Activated CD8-positive, alpha-beta T cell treated with anti-CD3 and anti-CD28 coated beads, Interleukin-2, amount 10 ng/mL, durations not matched to agents 7 days and 5 days (primary cell): ENCODE data around the gene C1QTNF4. TPM values are rescaled to one million over a fixed set of nuclear protein-coding genes. Genes with fewer than 3 reads are reported as not detected.
"Not testable (repeated sequence)": the region's sequence is repeated elsewhere in the genome, so short reads cannot be mapped to it uniquely, and the experiment has no call there.

Experiments used
- ATAC-seq: fragments of 150-1000 bp; cut with Tn5 transposase; one replicate; pipeline ENCODE4 v1.10.0; 2021; ENCODE audit warnings: moderate library complexity
- CTCF ChIA-PET: fragments of 350-600 bp; sonication (Branson Sonifier 250); formaldehyde crosslinking; loops from one replicate; lab custom pipeline; 2021; ENCODE audit warnings: antibody characterized with exemption; lab: Charles Lee
- POLR2A ChIA-PET: fragments of 350-600 bp; sonication (Branson Sonifier 250); formaldehyde crosslinking; loops from one replicate; lab custom pipeline; 2021; ENCODE audit warnings: antibody characterized with exemption; lab: Charles Lee
- DNase-seq: peaks from one replicate; pipeline ENCODE4 v3.0.0-alpha.2; 2020
- H3K27ac Mint-ChIP-seq: one replicate; pipeline ENCODE4 v1.8.0; 2021; ENCODE audit warnings: mild to moderate bottlenecking, mixed read lengths
- H3K27me3 Mint-ChIP-seq: one replicate; pipeline ENCODE4 v1.8.0; 2021; ENCODE audit warnings: low read depth, mixed read lengths
- H3K36me3 Mint-ChIP-seq: one replicate; pipeline ENCODE4 v1.8.0; 2021; ENCODE audit warnings: low read depth, mixed read lengths
- H3K4me1 Mint-ChIP-seq: one replicate; pipeline ENCODE4 v1.8.0; 2021; ENCODE audit warnings: low read depth, mixed read lengths
- H3K4me3 Mint-ChIP-seq: one replicate; pipeline ENCODE4 v1.8.0; 2021; ENCODE audit warnings: mild to moderate bottlenecking, mixed read lengths
- H3K9me3 Mint-ChIP-seq: one replicate; pipeline ENCODE4 v1.8.0; 2022; ENCODE audit warnings: mixed read lengths; ENCODE audit not compliant: insufficient read depth
- total RNA-seq, 2 experiments: library from RNA; stranded (reverse); gene quantifications; one replicate each; pipeline ENCODE4 v1.2.3, GENCODE V29; 2021

Gene C1QTNF4
- total RNA-seq, 2 experiments from 2014 or later = not detected

- no peak for DNase-seq
- Mint-ChIP-seq H3K36me3 (peaks cover 40% of the 10 kb centered on the region), H3K9me3 (no peaks in the 10 kb centered on the region), H3K4me1 (peaks cover 42% of the 10 kb centered on the region), H3K27ac (peak overlapping the region; percentile 63), H3K27me3 (no peaks in the 10 kb centered on the region), H3K4me3 (peak overlapping the region; percentile 95)
- ChIA-PET CTCF (interaction anchor here (1.2 to 3.5 kb wide), 8 partner anchors 9 to 65 kb away, joined by 3 to 49 read pairs (median 6); partner anchors contain the start of genes KBTBD4, NDUFS3 and PTPMT1), POLR2A (interaction anchor here (0.7 to 3.8 kb wide), 3 partner anchors 14 to 193 kb away, joined by 3 to 33 read pairs (median 8); partner anchors contain the start of gene PTPMT1)
- ATAC-seq = no peak
Measured at GRCh38 chr11:47551086-47551485, 43.1 kb downstream of the C1QTNF4 start.

- POLR2A ChIA-PET = interaction anchor here (1.8 to 3.8 kb wide), 2 partner anchors 15 to 26 kb away, joined by 8 to 33 read pairs; partner anchors contain the start of gene PTPMT1
- Mint-ChIP-seq H3K36me3 (peaks cover 40% of the 10 kb centered on the region), H3K4me1 (peaks cover 42% of the 10 kb centered on the region)
Measured at GRCh38 chr11:47550288-47551047, 43.7 kb downstream of the C1QTNF4 start.

GRCh38 chr11:47546274-47546673 lies 47.9 kb downstream of the C1QTNF4 start:
- ATAC-seq, H3K9me3 Mint-ChIP-seq, H3K27ac Mint-ChIP-seq, DNase-seq, H3K4me3 Mint-ChIP-seq, CTCF ChIA-PET, POLR2A ChIA-PET, H3K27me3 Mint-ChIP-seq: not testable (repeated sequence)
- Mint-ChIP-seq H3K4me1 (peaks cover 40% of the 10 kb centered on the region), H3K36me3 (peaks cover 35% of the 10 kb centered on the region)

More at GRCh38 chr11:47550288-47551047, 43.7 kb downstream of the C1QTNF4 start:
- H3K4me3 Mint-ChIP-seq = peak overlapping the region; percentile 95
- H3K27me3 Mint-ChIP-seq = no peaks in the 10 kb centered on the region
- ATAC-seq (no peak), DNase-seq (no peak)
- no peaks in the 10 kb centered on the region for H3K9me3 Mint-ChIP-seq
- H3K27ac Mint-ChIP-seq = peak overlapping the region; percentile 24
- CTCF ChIA-PET = interaction anchor here (1.5 to 3.5 kb wide), 5 partner anchors 9 to 32 kb away, joined by 4 to 49 read pairs (median 7); partner anchors contain the start of gene PTPMT1

- ChIA-PET POLR2A (no interaction called here), CTCF (no interaction called here)
- DNase-seq = no peak
- Mint-ChIP-seq H3K4me3 (no peak overlapping the region), H3K9me3 (no peaks in the 10 kb centered on the region), H3K27ac (no peak overlapping the region), H3K4me1 (peaks cover 40% of the 10 kb centered on the region), H3K27me3 (no peaks in the 10 kb centered on the region), H3K36me3 (peaks cover 37% of the 10 kb centered on the region)
- ATAC-seq = no peak
Measured at GRCh38 chr11:47545298-47545697, 48.9 kb downstream of the C1QTNF4 start.

- Mint-ChIP-seq H3K27ac (peak overlapping the region; percentile 60), H3K9me3 (no peaks in the 10 kb centered on the region), H3K36me3 (peaks cover 32% of the 10 kb centered on the region), H3K27me3 (no peaks in the 10 kb centered on the region), H3K4me1 (peaks cover 38% of the 10 kb centered on the region), H3K4me3 (no peak overlapping the region)
- ATAC-seq = no peak
- DNase-seq = no peak
- ChIA-PET CTCF (interaction anchor here (1.3 to 5.9 kb wide), 5 partner anchors 11 to 30 kb away, joined by 3 to 49 read pairs (median 4); partner anchors contain the start of gene CELF1), POLR2A (interaction anchor here (1.1 to 1.2 kb wide), 2 partner anchors 12 to 24 kb away, joined by 3 read pairs; partner anchors contain the start of genes CELF1 and PTPMT1)
Measured at GRCh38 chr11:47541070-47541469, 53.1 kb downstream of the C1QTNF4 start.

- DNase-seq = no peak
- POLR2A ChIA-PET = no interaction called here
- H3K9me3 Mint-ChIP-seq = no peaks in the 10 kb centered on the region
- H3K36me3 Mint-ChIP-seq = peaks cover 36% of the 10 kb centered on the region
- H3K27ac Mint-ChIP-seq = no peak overlapping the region
- CTCF ChIA-PET = interaction anchor here (0.7 to 5.9 kb wide), 7 partner anchors 13 to 30 kb away, joined by 3 to 49 read pairs (median 3); partner anchors contain the start of gene CELF1
- peaks cover 38% of the 10 kb centered on the region for H3K4me1 Mint-ChIP-seq
- ATAC-seq = no peak
- no peak overlapping the region for H3K4me3 Mint-ChIP-seq
- H3K27me3 Mint-ChIP-seq = no peaks in the 10 kb centered on the region
Measured at GRCh38 chr11:47539681-47540039, 54.6 kb downstream of the C1QTNF4 start.

Other genes with a start within 250 kb of the C1QTNF4 start
- not detected for gene MYBPC3, start 241.7 kb downstream of the C1QTNF4 start, total RNA-seq
- not detected for gene SPI1, start 215.9 kb downstream of the C1QTNF4 start, total RNA-seq
- 10 to 100 TPM; 19.2 to 20.0 TPM for gene SLC39A13, start 185.8 kb downstream of the C1QTNF4 start, total RNA-seq
- 100 to 1,000 TPM; 179 TPM for gene PSMC3, start 168.0 kb downstream of the C1QTNF4 start, total RNA-seq
- gene RAPSN, start 145.3 kb downstream of the C1QTNF4 start, total RNA-seq = 1 to 10 TPM in 1 of 2 experiments, under 1 TPM in 1; 0.45 to 1.2 TPM
- 100 to 1,000 TPM; 104 to 111 TPM for gene CELF1, start 41.3 kb downstream of the C1QTNF4 start, total RNA-seq
- gene PTPMT1, start 28.8 kb downstream of the C1QTNF4 start, total RNA-seq = 10 to 100 TPM; 44.5 to 44.7 TPM
- 10 to 100 TPM; 17.7 to 20.7 TPM for gene KBTBD4, start 15.4 kb downstream of the C1QTNF4 start, total RNA-seq
- gene NDUFS3, start 15.3 kb downstream of the C1QTNF4 start, total RNA-seq = 100 to 1,000 TPM; 114 to 121 TPM
- gene FAM180B, start 7.7 kb downstream of the C1QTNF4 start, total RNA-seq = not detected
- 100 to 1,000 TPM; 110 to 115 TPM for gene MTCH2, start 48.1 kb upstream of the C1QTNF4 start, total RNA-seq
- 1 to 10 TPM; 5.6 to 7.8 TPM for gene AGBL2, start 121.0 kb upstream of the C1QTNF4 start, total RNA-seq
- gene FNBP4, start 172.9 kb upstream of the C1QTNF4 start, total RNA-seq = 100 to 1,000 TPM; 129 to 136 TPM